Measurements from ENCODE around the gene DDIT4. TPM values are rescaled to one million over a fixed set of nuclear protein-coding genes. Genes with fewer than 3 reads are reported as not detected.
A peak's percentile ranks its signal among the peaks of the same experiment; 100 is the strongest.

DDIT4 gene
- total RNA-seq, 1 experiment from 2014 or later = 462 TPM

DNA sequence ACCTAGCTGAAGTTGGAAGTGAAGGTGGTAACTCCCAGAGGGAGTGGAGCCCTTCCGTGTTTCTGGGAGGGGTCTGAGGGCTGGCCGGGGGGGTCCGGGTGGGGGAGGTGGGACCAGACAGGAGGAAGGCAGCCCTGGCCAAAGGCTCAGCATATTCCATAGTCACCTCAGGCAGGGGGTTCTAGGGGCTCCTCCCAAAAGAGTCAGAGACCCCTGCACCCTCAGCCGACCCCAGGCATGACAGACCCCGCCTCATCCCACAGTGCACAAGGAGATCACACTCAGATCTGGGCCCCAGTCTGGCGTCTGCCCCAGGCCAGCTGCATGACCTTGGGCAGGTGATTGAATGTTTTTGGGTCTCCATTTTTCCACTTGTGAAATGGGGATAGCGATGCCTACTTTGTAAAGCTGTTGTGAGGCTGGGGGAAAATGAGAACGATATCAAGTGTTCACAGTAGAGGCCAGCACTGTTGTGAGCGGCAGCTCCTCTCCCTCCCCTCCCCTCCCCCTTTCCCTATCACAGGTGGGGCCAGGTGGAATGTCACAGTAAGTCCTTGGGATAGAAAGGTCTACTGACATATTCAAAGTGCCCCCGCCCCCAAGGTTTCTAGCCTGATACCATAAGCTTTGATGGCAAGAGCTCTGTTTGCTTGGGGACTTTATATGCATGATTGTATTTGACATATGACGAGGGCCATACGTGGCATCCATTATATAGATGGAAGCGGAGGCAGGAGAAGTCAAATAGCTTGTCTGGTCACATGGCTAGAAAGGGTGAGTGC, 47.7 kb downstream of the DDIT4 start:
- ChIA-PET POLR2A (interaction anchor here (0.6 to 9.7 kb wide), 19 partner anchors 8 to 1175 kb away, joined by 3 to 221 read pairs (median 6); partner anchors contain the start of genes ANAPC16, ASCC1, DDIT4 and DNAJB12), CTCF (interaction anchor here (0.7 to 1.2 kb wide), 3 partner anchors 11 to 43 kb away, joined by 3 read pairs; no protein-coding TSS in a partner anchor), RAD21 (ENCODE audit: low non-redundant PET in 1 of 2, low total read pairs in 2 of 2, uncharacterized antibody in 2 of 2, unreplicated experiment in 2 of 2) (interaction anchor here (0.6 to 1.2 kb wide), 6 partner anchors 10 to 48 kb away, joined by 3 to 4 read pairs (median 3); no protein-coding TSS in a partner anchor)
- Histone ChIP-seq H3K4me3 (replicated peaks in 1 of 2; ENCODE audit: low read depth in 1 of 2, low read length in 2 of 2) (peak overlapping the region; percentile 28 to 52; a peak in 2 of 4 replicates), H3K9ac (ENCODE audit: low read length) (peak overlapping the region; percentile 69), H3K4me1 (ENCODE audit: control insufficient read depth in 1 of 2, insufficient read depth in 2 of 2, low read length in 2 of 2) (peaks cover 74 to 86% of the 10 kb centered on the region in 2 experiments), H3K27me3 (ENCODE audit: insufficient read depth, low read length) (no peaks in the 10 kb centered on the region), H2AFZ (ENCODE audit: low read depth, low read length, poor library complexity, severe bottlenecking) (no peak overlapping the region), H3K9me3 (ENCODE audit: control insufficient read depth in 1 of 2, insufficient read depth in 1 of 2, low read depth in 1 of 2, low read length in 2 of 2) (no peaks in the 10 kb centered on the region), H3K4me2 (ENCODE audit: low read length) (peak overlapping the region; percentile 76), H3K36me3 (ENCODE audit: control insufficient read depth in 1 of 2, insufficient read depth in 2 of 2, low read length in 2 of 2) (no peaks in the 10 kb centered on the region), H3K9me2 (ENCODE audit: insufficient read depth) (no peaks in the 10 kb centered on the region), H3K79me2 (ENCODE audit: insufficient read depth, low read length) (no peaks in the 10 kb centered on the region), H4K20me1 (ENCODE audit: insufficient read depth) (no peaks in the 10 kb centered on the region), H3K27ac (ENCODE audit: low read depth, low read length) (peak overlapping the region; percentile 89)
- BruUV-seq (replicated peaks) = TSS peak; percentile 45
- DNase-seq (ENCODE audit: low read depth, low spot score) = no peak
- intact Hi-C loops (cut with micrococcal nuclease) = loop anchor here (2.0 to 10.0 kb wide), 3 partner anchors 29 to 457 kb away; no protein-coding TSS in a partner anchor
- TF ChIP-seq POLR2A (IDR thresholded peaks at IDR 0.05; ENCODE audit: borderline replicate concordance, extremely low read depth, insufficient read depth, insufficient read length) (peak; percentile 54), EGR1 (IDR thresholded peaks at IDR 0.05; ENCODE audit: low read depth) (no peak), YY1 (IDR thresholded peaks at IDR 0.05; ENCODE audit: extremely low read depth, insufficient replicate concordance, low read depth, low read length) (no peak), SP1 (IDR thresholded peaks at IDR 0.05; ENCODE audit: low read depth) (no peak), CEBPB (IDR thresholded peaks at IDR 0.05; ENCODE audit: low read depth) (no peak), RAD21 (IDR thresholded peaks at IDR 0.05; ENCODE audit: low read depth) (no peak)
- no peak for ATAC-seq

DNA sequence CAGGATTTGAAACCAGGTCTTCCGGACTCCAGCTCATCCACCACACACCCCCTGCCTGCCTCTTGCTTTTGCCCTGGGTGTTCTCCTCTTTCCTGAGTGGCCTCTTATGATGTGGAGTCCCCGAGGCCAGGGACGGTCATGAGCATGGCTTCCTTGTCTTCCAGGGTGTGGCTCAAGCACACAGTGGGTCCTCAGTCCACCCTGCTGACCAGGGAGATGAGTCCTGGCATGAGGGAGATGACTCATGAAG, 48.2 kb downstream of the DDIT4 start:
- ChIA-PET POLR2A (interaction anchor here (0.7 to 9.7 kb wide), 11 partner anchors 8 to 107 kb away, joined by 3 to 221 read pairs (median 11); partner anchors contain the start of genes ANAPC16, ASCC1 and DDIT4), RAD21 (ENCODE audit: low non-redundant PET in 1 of 2, low total read pairs in 2 of 2, uncharacterized antibody in 2 of 2, unreplicated experiment in 2 of 2) (interaction anchor here in 1 of 2 experiments (1.2 kb wide), 1 partner anchor 44 kb away, joined by 3 read pairs; no protein-coding TSS in a partner anchor), CTCF (interaction anchor here (0.7 to 1.2 kb wide), 3 partner anchors 10 to 44 kb away, joined by 3 read pairs; no protein-coding TSS in a partner anchor)
- peak overlapping the region; percentile 76 for H3K4me2 ChIP-seq (ENCODE audit: low read length)
- H3K9me2 ChIP-seq (ENCODE audit: insufficient read depth) = no peaks in the 10 kb centered on the region
- intact Hi-C loops (cut with micrococcal nuclease) = loop anchor here (10.0 kb wide), 1 partner anchor 457 kb away; no protein-coding TSS in a partner anchor
- no peaks in the 10 kb centered on the region for H3K9me3 ChIP-seq (ENCODE audit: control insufficient read depth in 1 of 2, insufficient read depth in 1 of 2, low read depth in 1 of 2, low read length in 2 of 2)
- ATAC-seq (no peak), DNase-seq (ENCODE audit: low read depth, low spot score) (no peak)
- H3K4me1 ChIP-seq (ENCODE audit: control insufficient read depth in 1 of 2, insufficient read depth in 2 of 2, low read length in 2 of 2) = peaks cover 71 to 86% of the 10 kb centered on the region in 2 experiments
- H2AFZ ChIP-seq (ENCODE audit: low read depth, low read length, poor library complexity, severe bottlenecking) = no peak overlapping the region
- H3K27ac ChIP-seq (ENCODE audit: low read depth, low read length) = peak overlapping the region; percentile 89
- no TSS peak for BruUV-seq (replicated peaks)
- no peaks in the 10 kb centered on the region for H4K20me1 ChIP-seq (ENCODE audit: insufficient read depth)
- H3K4me3 ChIP-seq (replicated peaks in 1 of 2; ENCODE audit: low read depth in 1 of 2, low read length in 2 of 2) = peak overlapping the region in 1 of 2 experiments; percentile 30; a peak in 1 of 4 replicates
- H3K27me3 ChIP-seq (ENCODE audit: insufficient read depth, low read length) = no peaks in the 10 kb centered on the region
- H3K79me2 ChIP-seq (ENCODE audit: insufficient read depth, low read length) = no peaks in the 10 kb centered on the region
- peak overlapping the region; percentile 69 for H3K9ac ChIP-seq (ENCODE audit: low read length)
- TF ChIP-seq EZH2 (IDR thresholded peaks at IDR 0.05) (no peak), SRF (IDR thresholded peaks at IDR 0.05; ENCODE audit: low read depth) (no peak), RAD21 (IDR thresholded peaks at IDR 0.05; ENCODE audit: low read depth) (no peak), JUND (IDR thresholded peaks at IDR 0.05) (no peak), ELF1 (IDR thresholded peaks at IDR 0.05; ENCODE audit: borderline replicate concordance, low read depth) (no peak), POLR2A (IDR thresholded peaks at IDR 0.05; ENCODE audit: borderline replicate concordance, extremely low read depth, insufficient read depth, insufficient read length) (no peak), YY1 (IDR thresholded peaks at IDR 0.05; ENCODE audit: extremely low read depth, insufficient replicate concordance, low read depth, low read length) (peak; percentile 17)
- TF ChIP-seq, protein P1, sequence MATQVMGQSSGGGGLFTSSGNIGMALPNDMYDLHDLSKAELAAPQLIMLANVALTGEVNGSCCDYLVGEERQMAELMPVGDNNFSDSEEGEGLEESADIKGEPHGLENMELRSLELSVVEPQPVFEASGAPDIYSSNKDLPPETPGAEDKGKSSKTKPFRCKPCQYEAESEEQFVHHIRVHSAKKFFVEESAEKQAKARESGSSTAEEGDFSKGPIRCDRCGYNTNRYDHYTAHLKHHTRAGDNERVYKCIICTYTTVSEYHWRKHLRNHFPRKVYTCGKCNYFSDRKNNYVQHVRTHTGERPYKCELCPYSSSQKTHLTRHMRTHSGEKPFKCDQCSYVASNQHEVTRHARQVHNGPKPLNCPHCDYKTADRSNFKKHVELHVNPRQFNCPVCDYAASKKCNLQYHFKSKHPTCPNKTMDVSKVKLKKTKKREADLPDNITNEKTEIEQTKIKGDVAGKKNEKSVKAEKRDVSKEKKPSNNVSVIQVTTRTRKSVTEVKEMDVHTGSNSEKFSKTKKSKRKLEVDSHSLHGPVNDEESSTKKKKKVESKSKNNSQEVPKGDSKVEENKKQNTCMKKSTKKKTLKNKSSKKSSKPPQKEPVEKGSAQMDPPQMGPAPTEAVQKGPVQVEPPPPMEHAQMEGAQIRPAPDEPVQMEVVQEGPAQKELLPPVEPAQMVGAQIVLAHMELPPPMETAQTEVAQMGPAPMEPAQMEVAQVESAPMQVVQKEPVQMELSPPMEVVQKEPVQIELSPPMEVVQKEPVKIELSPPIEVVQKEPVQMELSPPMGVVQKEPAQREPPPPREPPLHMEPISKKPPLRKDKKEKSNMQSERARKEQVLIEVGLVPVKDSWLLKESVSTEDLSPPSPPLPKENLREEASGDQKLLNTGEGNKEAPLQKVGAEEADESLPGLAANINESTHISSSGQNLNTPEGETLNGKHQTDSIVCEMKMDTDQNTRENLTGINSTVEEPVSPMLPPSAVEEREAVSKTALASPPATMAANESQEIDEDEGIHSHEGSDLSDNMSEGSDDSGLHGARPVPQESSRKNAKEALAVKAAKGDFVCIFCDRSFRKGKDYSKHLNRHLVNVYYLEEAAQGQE (IDR thresholded peaks at IDR 0.05; ENCODE audit: low read depth) = no peak
- H3K36me3 ChIP-seq (ENCODE audit: control insufficient read depth in 1 of 2, insufficient read depth in 2 of 2, low read length in 2 of 2) = no peaks in the 10 kb centered on the region

All from HCT116 (cell line).